ENCODE measurements around the gene AVPR1A.
"Not testable (repeated sequence)": the region's sequence is repeated elsewhere in the genome, so short reads cannot be mapped to it uniquely, and the experiment has no call there.

The AVPR1A gene

DNA sequence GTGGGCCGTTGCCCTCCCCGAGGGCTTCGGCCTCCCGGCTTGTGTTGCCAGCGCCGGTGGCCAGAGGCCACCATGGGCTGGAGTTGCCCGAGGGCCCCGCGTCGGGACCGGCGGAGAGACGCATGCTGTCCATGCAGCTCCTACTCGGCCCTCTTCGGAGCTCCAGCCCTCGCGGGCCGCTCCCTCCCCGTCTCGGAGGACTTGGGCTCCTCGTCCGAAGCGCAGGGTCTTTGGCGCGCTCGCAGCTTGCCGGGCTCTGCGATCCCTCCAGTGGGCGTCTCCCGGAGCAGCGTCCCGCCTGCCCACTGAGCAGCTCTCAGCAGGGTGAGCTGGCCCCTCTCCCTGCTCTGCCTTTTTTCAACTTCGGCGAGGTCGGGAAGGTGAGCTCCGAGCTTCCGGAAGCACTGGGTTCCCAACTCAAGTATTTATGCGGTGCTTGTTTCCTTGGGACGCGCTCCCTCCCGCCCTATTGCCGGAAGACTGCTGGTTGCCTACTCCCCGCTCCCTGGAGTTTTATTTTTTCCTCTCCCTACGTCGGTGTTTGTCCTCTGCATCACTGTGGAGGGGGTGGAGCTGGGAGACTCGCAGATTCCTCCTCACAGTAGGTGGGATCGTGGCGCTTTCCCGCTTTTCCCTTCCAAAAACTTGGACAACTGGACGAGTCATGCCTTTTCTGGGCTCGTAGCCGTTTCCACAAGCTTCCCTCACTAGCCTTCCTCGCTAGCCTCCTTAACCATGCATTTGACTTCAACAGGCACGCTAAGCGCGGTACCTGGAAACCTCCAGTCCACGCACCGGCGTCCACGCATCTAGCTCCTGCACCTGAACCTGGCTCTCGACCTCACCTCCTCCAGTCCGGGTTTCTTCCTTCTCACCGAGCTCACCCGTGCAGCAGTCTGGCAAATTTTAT, at the start of gene AVPR1A:
TSS of gene AVPR1A (minus strand) at position 489 of the 910 bp plus-strand sequence. CDS start at position 124, 365 bp downstream.
- DNase-seq: no peak

DNA sequence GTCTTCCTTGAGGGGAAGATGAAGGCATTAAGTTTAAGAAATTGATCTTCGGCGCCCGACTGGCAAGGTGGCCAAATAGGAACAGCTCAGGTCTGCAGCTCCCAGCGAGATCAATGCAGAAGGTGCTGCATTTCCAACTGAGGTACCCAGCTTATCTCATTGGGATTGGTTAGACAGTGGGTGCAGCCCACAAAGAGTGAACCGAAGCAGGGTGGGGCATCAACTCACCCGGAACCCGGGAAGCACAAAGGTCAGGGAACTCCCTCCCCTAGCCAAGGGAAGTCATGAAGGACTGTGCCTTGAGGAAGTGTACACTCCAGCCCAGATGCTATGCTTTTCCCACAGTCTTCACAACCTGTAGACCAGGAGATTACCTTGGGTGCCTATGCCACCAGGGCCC, 45.2 kb upstream of the AVPR1A start:
- DNase-seq: no peak

DNA sequence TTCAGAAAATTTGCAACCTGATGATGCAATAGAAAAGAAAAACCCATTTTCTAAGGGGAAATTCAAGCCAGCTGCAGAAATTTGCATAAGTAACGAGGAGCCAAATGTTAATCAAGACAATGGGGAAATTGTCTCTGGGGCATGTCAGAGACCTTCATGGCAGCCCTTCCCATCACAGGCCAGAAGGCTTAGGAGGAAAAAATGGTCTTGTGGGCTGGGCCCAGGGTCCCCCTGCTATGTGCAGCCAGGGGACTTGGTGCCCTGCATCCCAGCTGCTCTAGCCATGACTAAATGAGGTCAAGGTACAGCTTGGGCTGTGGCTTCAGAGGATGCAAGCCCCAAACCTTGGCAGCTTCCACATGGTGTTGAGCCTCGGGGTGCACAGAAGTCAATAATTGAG, 28.2 kb upstream of the AVPR1A start:
- no peak for DNase-seq

DNA sequence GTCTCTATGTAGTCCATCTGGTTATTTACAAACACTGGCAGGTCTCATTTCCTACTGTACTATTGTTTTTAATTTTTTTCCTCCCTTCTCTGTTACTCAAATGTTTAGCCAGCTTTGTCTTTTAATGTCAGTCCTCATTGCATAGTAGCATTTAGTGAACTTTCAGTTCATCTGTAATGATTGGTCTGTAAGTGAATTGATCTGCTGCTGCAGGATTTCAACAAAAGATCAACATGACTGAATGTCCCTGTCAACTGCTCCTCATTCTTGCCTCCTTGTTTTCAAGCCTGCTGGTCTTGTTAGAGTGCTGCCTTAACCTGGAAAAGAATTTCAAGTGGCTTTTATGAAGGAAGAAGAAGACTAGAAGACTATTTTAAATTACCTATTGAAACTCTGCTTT, 19.3 kb upstream of the AVPR1A start:
- no peak for DNase-seq

DNA sequence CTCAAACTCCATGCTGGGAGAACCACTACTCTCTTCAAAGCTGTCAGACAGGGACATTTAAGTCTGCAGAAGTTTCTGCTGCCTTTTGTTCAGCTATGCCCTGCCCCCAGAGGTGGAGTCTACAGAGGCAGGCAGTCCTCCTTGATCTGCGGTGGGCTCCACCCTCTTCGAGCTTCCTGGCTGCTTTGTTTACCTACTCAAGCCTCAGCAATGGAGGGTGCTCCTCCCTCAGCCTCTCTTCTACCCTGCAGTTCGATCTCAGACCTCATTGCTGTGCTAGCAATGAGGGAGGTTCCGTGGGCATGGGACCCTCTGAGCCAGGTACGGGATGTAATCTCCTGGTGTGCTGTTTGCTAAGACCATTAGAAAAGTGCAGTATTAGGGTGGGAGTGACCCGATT, 16.7 kb upstream of the AVPR1A start:
- not testable (repeated sequence) for DNase-seq

DNA sequence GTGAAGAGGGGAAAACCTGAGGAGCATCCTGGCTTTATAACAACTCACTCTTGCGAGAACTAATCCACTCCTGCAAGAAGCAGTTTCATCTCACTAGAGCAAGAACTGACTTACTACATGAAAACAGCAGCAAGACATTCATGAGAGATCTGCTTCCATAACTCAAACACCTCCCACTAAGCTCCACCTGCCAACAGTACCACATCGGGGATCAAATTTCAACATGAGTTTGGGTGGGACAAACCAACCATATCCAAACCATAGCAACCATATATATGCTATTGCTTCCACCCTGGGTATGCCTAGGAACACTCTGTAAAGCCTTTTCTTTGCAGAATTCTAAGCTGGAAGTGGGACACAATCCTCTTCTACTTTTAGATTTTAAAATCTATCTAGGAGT, 13.9 kb upstream of the AVPR1A start:
- no peak for DNase-seq

DNA sequence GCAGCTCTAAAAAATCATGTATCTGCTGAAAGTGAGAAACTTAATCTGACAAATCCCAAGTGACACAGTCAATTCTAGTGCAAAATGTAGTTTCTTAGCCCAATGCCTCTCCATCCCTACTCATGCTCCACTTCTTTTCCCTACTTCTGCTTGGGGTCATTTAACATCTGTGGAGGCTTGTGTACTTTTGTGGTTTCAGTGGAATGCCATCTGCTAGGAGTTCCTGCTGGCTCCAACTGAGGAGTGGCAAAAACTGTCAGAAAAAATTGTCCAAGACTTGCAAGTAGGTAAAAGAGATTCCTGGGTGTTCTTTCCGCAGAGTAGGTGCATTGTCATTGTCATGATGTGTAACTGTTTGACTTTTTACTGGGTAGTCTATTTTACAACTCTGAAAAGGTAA, 12.5 kb upstream of the AVPR1A start:
- no peak for DNase-seq

DNA sequence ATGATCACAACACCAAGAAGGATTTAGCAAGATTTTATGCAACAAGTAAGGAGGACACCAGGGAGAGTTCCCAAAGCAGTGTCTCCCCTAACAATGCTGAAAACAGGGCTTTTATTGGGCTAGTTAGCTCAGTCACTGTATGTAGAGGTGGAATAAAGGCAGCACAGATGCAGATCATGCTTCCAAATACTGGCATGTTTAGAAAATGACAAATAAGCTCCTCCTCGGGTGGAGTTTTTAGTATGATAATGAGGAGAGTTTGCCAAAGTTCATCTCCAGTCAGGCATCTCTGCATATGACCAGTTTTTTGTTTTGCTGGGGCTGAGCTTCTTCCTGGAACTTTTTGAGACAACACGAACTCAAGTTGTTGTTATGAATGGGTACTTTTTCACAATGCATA, 4.4 kb upstream of the AVPR1A start:
- DNase-seq: no peak

DNA sequence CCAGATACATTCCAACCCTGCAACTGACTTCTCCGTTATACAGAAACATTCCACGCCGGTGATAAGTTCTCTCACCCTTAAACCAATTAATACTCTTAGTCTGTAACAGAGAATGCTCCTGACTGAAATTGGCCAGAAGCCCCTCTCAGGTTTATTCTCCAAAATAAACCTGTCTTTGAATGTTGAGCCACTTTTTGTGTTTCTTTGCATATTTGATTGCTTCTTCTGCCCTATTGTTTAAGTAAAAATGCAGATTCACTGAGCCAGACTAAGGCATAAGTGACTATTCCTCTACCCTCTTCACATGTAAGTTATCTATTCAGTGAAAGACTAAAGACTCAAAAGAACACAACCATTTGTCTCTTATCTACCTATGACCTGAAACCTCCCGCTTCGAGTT, 3.6 kb upstream of the AVPR1A start:
- DNase-seq: no peak

DNA sequence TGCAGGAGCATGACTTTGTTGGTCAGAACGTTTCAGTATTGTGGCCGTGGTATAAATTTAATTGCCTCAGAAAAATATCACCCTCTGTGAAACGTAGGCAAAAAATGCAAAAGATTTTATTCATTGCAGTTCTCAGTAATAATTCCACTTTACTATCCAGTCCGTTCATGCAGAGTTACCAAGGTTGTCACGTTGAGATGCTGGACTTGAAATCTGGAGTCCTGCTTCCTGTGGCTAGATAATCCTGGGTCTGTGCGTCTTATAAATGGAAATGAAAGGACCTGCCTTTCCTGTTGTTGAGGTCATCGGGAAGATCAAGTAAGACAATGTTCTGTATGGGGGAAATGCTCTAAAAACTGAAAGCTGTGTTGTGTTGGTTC, 1.3 kb upstream of the AVPR1A start:
- no peak for DNase-seq

DNA sequence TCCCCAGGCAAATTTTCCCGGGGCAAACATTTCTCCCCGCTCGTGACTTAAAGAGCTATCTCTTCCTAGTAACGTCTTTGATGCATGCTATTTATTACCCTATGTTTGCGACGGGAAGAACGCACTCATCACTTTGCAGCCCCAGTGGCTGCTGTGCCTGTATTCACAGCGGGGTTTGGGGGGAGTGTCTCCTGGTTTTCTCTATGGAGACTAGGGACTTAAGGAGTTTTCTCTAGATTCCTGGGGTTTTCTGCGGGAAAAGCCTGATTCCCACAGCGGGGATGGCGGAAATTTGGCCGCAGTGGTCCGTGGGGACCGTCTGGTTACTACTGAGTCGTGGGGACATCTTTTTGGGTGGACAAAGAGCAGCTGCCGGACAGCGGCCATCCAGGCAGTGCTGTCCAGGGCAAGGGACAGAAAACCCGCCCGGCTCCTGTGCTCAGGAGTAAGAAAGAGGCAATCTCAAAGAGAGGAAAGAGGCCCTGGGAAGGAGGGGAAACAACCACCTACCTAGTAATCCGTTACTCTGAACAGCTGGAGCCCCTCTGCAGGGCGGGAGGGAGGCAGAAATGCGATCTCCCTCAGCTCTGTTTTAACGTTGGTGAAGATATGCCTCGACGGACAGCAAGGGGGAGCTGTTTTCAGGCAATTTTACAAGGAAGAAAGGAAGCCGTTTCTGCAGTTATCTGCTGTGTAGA, 771 bp upstream of the AVPR1A start:
- DNase-seq: no peak

DNA sequence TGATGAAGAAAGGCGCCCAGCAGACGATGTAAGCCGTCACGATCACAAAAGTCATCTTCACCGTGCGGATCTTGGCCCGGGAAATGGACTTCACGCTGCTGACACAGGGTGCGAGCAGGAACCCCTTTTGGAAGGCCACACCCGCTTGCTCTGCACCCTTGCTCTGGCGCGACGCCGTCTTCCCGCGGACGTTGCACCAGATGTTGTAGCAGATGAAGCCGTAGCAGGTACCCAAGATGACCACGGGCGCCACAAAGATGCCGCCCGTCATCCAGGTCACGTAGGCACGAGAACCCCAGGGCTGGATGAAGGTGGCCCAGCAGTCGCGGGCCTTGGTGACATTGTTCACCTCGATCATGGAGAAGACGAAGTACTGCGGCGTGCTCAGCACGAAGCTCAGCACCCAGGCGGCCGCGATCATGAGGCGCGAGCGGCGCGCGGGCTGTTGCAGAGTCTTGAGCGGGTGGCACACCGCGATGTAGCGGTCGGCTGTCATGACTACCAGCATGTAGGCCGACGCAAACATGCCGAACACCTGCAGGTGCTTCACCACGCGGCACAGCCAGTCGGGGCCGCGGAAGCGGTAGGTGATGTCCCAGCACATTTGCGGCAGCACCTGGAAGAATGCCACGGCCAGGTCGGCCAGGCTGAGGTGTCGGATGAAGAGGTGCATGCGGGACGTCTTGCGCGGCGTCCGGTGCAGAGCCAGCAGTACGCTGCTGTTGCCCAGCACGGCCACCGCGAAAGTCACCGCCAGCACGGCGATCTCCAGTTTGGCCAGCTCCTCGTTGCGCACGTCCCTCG, 890 bp downstream of the AVPR1A start:
- DNase-seq: no peak

DNA sequence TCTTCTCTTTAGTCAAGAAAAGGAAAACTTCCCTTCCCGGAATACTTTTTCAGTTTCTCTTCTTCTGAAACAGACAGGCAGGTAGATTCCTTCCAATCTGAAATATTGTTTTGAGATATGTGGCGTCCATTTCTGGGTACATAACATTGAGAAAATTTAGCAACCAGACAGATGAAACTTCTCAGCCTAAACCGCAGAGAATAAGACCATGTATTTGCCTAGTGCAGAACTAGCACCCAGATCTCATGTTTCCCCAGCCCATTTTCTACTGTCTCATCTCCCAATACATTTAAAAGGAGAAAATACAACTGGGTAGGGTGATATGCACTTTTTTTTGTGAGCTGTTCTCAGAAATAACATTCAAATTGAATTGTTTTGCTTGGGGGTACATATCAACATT, 6.4 kb downstream of the AVPR1A start:
- DNase-seq: no peak

DNA sequence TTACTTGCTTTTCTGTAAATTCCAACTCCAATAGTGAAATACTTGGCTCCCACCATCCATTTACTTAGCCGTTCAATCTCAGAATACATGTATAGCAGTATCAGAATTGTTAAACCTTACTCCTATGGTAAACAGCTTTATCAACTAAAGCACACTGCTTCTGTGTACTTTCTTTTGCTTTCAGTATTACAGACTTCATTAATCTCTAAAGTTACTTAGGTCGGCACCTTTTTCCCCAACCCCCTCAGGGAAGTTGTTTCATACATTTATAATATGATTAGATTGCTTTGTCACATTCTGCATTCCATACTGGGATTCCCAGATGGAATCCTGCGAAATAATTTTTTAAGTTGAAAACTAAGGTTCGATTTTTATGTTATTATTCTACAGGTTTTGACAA, 12.5 kb downstream of the AVPR1A start:
- no peak for DNase-seq

DNA sequence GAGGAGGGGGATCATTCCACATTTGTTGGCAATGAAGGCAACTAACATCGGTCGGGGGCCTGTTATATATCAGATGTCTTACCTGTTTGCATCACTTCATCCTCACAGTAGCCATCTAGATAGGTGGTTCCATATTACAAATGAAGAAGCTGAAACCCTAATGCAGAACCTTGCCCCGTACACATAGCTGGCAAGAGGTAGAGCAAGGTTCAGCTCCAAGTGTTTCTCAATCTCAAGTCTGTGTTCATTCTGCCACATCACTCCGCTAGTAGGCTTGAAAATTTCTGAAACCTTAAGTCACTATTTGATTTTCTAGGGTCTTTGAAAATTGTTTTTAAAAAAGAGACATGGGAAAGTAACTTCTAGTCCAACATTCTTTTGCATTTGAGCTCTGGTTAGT, 17.0 kb downstream of the AVPR1A start:
- DNase-seq: no peak

DNA sequence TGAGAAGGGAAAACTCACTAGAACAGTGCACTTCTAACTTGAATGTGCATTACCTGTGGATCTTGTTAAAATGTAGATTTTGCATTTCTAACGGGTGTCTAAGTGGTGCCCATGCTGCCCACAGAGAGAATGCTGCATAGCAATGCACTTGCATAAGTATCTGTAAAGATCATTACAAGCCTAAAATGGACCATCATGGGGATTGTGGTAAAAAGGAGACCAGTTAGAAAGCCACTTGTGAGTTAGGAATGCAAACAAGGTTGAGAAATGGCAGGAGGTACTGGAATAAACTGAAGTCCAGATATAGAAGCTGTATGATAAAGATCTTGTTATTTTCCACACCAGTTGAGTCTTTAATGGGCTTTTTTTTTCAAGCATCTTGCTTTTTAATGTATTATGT, 18.8 kb downstream of the AVPR1A start:
- DNase-seq: no peak

DNA sequence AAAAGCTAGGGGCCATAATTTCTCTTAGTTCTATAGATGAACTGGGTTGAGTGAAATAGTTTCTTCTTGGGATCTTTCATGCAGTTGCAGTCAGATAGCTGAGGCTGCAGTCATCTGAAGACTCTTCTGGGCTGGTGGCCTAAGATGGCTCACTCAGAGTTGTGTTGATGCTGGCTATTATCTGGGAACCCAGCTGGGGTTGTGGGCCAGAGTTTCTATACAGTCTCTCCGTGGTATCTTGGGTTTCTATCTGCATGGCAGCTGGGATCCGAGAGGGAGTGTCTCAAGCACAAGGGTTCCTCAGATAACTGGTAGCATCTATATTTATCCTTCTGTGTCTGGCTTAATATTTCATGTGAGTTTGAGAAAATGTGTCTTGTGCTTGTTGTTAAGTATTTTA, 21.1 kb downstream of the AVPR1A start:
- no peak for DNase-seq

DNA sequence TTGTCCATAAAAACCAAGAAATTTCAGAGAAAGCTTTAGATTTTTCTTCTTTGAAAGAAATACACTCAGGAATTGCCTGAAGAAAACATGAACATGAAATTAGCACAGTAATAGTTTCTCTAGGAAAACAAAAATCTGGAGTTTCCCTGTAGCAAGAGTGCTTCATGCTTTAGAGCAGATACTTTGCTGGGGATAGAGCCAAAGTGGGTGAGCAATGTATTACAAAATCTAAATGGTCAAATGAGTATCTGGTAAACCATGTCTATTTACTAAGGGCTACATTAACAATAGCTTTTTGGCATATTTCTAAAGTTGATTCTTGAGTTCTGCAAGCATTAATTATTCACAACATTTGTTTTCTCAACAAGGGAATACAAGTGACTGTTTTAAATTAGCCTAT, 26.2 kb downstream of the AVPR1A start:
- no peak for DNase-seq

DNA sequence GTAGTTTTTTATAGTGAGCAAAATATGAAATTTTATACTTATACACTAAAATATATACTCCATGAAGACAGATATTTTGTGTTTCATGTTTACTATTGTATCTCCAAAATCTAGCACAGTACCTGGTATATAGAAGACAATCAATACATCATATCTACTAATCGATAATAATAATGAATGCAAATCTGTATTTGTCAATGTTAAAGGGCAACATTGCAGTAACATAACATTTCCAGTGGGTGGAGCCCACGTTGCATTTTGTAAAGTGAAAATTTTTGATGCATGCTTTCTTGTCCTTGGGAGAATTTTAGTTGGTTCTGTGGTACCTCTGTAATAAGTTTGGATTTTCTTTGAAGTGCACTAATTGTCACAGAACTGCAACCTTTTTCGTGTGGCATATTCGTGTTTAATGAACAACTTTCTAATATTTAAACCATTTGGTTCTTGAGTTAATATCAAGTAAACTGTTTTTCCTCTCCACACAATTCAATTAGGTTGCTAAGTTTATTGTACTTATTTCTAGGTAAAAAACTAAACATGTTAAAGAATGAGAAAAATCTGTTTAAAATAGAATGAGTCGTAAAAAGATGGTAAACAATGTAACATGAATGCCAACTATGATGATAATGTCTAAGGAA, 47.4 kb downstream of the AVPR1A start:
- no peak for DNase-seq

DNA sequence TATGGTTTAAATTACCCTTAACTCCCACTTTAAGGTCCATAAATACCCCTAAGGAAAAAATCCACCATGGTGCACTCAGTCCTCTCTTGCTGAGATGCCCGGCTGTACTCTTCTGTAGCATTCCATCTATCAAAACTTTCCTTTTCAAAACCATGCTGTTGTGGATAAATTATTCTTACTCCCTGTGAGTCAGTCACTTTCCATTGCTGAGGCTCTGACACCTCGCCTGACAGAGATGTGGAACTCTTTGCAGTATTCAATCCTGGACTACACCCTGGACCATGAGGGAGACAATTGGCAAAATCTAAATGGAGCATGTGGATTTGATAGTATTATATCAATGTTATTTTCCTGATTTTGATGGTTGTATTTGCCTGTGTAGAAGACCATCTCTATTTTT, 49.1 kb downstream of the AVPR1A start:
- DNase-seq: no peak

DNA sequence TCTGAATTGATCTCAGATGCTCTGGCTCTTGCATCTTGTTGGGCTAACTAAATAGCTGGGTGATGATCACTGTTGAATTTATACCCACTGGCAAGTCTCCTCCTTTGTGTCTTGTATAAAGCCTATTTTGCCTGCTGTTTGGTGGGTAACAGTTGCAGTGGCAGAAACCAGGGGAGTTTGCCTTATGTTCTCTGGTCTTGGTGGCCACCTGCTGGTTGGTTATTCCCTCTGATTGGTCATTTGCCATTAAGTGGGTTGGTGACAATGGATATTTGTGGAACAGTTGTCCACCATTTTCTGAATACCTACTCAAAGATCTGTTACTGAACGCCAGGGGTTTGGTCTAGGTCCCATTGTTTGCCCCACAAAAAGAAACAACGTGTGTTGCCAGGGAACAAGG, 52.1 kb downstream of the AVPR1A start:
- no peak for DNase-seq

DNA sequence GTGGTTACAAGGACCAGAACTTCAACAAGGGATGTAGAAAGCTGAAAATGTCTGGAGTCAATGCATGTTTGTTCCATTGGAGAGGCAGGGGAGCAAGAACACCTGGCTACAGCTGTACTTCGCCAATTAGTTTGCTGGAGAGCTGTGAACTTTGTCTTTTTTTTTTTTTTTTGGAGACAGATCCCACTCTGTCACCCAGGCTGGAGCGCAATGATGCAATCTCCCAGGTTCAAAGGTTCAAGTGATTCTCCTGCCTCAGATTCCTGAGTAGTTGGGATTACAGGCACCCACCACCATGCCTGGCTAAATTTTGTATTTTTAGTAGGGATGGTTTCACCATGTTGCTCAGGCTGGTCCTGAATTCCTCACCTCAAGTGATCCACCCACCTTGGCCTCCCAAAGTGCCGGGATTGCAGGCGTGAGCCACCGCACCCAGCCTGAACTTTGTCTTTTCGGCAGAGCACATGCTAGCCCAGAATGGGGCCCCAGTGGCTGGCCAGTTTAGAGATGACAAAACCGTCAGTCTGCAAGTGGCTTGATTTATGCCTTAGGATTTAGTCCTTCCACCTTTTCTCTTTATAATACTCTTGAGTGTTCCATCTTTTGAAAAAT, 55.5 kb downstream of the AVPR1A start:
- DNase-seq: no peak

DNA sequence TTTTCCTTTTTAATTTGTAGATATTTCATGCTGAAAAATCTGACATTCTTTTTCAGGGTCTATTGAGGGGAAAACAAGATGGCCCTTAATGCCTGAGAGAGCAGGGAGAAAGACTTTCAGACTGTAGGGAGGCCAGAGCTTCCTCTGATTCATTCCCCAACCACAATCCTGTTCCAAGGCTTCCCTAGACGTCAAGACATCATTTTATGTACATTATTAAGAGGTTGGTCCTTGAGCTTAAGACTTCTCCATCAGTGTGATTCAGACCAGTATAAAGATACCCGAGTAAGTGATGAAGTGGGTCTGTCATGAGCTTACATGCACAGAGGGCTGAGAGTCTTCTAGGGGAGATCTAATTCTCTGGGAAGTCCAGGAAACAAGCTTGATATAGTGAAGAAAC, 57.3 kb downstream of the AVPR1A start:
- DNase-seq: no peak

Measured in activated naive CD4-positive, alpha-beta T cell treated with Interleukin-2 at 50 U/mL for 16 hours (primary cell).